Anterior cingulate cortex (tissue), 58 donors: Measurements from ENCODE around the gene LRP2.
A peak's percentile ranks its signal among the peaks of the same experiment; 100 is the strongest.
"Not testable (repeated sequence)": the region's sequence is repeated elsewhere in the genome, so short reads cannot be mapped to it uniquely, and the experiment has no call there.

Experiments used
- DNase-seq, 58 donors: peaks; one replicate each; lab custom pipeline; 2025; lab: John Stamatoyannopoulos, UW

Gene LRP2

GRCh38 chr2:169136885-169137534 lies 225.3 kb downstream of the LRP2 start:
- no peak for DNase-seq

DNA sequence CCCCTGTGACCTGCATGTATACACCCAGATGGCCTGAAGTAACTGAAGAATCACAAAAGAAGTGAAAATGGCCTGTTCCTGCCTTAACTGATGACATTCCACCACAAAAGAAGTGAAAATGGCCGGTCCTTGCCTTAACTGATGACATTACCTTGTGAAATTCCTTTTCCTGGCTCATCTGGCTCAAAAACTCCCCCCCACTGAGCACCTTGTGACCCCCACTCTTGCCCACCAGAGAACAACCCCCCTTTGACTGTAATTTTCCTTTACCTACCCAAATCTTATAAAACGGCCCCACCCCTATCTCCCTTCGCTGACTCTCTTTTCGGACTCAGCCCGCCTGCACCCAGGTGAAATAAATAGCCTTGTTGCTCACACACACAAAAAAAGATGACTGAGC lies 225.9 kb downstream of the LRP2 start:
- DNase-seq = not testable (repeated sequence)

- not testable (repeated sequence) for DNase-seq
Observed at GRCh38 chr2:169134272-169134671, 228.1 kb downstream of the LRP2 start.

GRCh38 chr2:169131587-169132512 lies 230.5 kb downstream of the LRP2 start:
- DNase-seq = peak in 1 of 58 donors; percentile 27

DNA sequence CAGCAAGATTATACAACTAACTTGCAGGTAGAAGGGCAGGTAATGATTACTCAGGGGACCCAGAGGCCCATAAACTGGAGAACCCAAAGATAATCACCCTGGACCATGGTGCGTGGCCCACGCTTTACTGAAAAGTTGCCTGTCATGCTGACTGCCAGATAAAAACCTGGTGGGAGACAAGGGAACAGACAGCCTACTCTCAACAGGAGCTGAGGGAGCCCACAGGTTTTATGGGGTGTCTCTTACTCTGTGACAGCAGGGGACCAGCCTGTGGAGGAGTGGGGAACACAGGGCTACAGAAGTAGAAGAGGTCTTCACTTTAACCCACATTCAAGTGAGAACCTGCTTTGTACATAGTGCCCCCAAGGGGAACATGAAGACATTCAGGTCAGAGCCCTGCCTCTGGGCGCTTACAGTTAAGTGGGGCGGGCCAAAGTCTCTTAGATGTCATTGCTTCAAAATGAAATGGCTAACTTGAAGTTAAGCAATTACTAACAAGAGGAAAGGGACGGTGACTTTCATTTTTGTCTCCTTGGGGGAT lies 232.6 kb downstream of the LRP2 start:
- no peak for DNase-seq

- no peak for DNase-seq
Observed at GRCh38 chr2:169119851-169120250, 242.5 kb downstream of the LRP2 start.

GRCh38 chr2:169119123-169119760 lies 243.1 kb downstream of the LRP2 start:
- no peak for DNase-seq

- no peak for DNase-seq
Observed at GRCh38 chr2:169118060-169118459, 244.3 kb downstream of the LRP2 start.

- DNase-seq = no peak
Observed at GRCh38 chr2:169116993-169117392, 245.3 kb downstream of the LRP2 start.

DNA sequence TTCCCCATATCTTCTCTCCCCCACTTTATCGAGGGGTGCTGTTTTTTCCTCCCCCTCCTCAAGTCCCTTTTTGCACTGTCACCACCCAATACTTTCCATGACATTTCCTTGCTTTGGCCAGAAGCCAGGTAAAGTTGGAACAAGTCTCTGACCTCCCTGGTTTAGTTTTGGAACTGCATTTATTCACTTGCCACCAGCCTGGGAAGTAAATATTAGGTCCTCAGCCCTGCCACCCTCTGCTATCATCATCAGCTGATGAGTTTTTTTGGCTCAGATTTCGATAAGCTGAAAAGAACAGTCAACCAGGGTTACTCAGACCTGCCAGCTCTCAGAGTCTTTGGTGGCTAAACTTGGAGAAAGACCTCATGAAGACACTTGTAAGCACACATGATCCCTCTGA lies 246.0 kb downstream of the LRP2 start:
- DNase-seq = no peak

GRCh38 chr2:169114056-169114455 lies 248.3 kb downstream of the LRP2 start:
- no peak for DNase-seq

- no peak for DNase-seq
Observed at GRCh38 chr2:169112841-169113240, 249.5 kb downstream of the LRP2 start.

DNA sequence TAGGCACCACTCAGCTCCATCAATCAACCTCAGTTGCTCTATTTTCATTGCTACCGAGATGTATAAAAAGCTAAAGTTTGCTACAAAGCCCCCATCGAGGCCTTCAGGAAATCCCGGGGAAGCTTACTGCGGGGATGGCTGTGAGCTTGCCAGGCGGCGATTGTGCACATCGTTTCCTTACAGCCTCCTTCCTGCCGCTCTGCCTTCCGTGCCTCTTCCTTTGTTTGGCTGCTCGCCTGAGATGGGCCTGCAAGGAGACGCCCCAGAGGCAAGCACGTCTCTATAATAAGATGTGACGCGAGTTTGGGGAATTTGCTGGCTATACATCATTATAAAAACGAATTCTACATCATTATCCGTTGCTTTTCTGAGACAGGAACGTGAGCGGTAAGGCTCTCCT lies 251.4 kb downstream of the LRP2 start:
- no peak for DNase-seq

DNA sequence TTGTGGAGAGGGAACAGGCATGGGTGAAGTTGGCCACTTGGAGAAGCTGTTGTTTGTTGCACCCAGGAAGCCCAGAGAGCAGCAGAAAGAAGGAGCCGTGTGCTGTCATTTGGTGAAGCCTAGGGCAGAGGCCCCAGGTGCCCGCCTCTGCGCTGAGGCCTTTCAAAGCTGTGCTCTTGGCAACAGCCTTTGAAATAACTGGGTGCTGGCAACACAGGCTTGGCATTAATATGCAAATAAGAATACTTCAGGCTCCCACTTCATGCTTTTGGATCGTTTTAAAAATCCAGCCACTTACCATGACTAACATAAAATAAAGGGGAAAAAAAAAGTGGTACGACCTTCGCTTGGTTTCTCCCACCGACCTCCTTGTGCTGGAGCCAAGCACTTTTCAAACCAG lies 251.9 kb downstream of the LRP2 start:
- peak in 1 of 58 donors; percentile 2 for DNase-seq

- peak in 55 of 58 donors; percentile 8 to 84 (median 57) for DNase-seq
Observed at GRCh38 chr2:169109502-169110409, 252.6 kb downstream of the LRP2 start.

- no peak for DNase-seq
Observed at GRCh38 chr2:169108099-169108884, 254.0 kb downstream of the LRP2 start.

GRCh38 chr2:169107645-169108044 lies 254.7 kb downstream of the LRP2 start:
- DNase-seq = no peak

DNA sequence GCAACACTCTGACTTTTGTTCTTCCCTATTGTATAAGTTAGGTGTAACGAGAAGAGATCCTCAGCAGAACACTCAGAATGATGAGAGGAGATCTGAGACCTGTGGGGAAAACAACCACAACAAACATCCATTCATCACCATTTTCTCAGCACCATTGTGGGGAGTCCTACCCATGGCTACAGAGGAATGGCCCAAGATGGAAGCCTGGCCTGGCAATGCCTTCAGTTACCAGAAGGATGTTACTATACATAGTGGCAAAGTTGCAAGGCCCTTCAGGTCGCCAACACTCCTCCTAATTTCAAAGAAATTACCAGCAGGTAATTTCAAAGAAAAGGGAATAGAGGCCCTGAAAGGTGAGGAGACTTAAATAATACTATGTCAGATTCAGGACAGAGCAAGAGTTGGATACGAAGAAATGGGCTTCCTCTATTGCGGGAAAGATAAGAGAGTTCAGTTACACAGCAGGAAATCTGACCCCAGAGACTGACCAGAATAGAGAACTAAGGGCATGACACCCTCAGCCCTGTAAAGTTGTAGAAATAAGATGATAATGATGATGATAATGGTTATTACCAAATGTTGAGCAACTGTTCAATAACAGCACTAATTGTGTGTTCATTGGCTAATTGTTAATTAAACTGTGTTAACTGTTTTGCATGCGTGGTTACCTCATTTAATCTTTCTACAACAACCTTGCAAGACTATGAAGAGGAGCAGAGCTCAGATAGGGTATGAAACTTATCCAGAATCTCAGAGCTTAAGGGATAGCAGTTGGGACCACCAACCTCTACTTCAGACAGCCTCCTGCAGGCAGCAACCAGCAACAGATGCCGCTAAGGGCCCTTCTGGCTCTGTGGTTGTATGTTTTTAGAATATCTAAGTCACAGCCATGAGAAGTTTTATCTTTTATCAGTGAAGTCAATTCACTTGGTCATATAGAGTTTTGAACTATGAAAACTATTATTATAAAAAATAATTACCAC lies 255.5 kb downstream of the LRP2 start:
- no peak for DNase-seq
